Activated naive CD8-positive, alpha-beta T cell treated with anti-CD3 and anti-CD28 coated beads, Interleukin-2, amount 50 U/mL, for 16 hours (primary cell): ENCODE measurements around the gene ACOT4.
"Not testable (repeated sequence)": the region's sequence is repeated elsewhere in the genome, so short reads cannot be mapped to it uniquely, and the experiment has no call there.

ENCODE experiments used
- DNase-seq: peaks from one replicate; pipeline ENCODE4 v3.0.0-alpha.2; 2020; ENCODE audit warnings: low read depth, low spot score

Gene ACOT4

GRCh38 chr14:73577214-73577613, 14.5 kb upstream of the ACOT4 start:
- not testable (repeated sequence) for DNase-seq

GRCh38 chr14:73582102-73582979, 9.3 kb upstream of the ACOT4 start:
- not testable (repeated sequence) for DNase-seq

GRCh38 chr14:73588695-73589094, 3.0 kb upstream of the ACOT4 start:
- DNase-seq, result no peak

DNA sequence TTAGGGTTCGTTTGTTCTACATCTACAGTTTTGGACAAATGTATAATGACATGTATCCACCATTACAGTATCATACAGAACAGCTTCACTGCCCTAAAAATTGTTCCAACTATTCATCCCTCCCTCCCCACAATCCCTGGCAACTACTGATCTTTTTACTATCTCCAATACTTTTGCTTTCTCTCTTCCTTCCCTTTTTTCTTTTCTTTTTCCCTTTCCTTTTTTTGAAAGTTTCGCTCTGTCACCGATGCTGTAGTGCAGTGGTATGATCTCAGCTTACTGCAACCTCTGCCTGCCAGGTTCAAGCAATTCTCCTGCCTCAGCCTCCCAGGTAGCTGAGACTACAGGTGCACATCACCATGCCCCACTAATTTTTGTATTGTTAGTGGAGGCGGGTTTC, 2.6 kb upstream of the ACOT4 start:
- DNase-seq, result no peak

DNA sequence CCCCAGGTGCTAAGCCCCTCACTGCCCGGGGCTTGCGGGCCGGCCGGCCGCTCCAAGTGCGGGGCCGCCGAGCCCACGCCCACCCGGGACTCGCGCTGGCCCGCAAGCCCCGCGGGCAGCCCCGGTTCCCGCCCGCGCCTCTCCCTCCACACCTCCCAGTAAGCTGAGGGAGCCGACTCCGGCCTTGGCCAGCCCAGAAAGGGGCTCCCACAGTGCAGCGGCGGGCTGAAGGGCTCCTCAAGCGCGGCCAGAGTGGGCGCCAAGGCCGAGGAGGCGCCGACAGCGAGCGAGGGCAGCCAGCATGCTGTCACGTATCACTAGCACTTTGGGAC, 1.0 kb upstream of the ACOT4 start:
- DNase-seq, result not testable (repeated sequence)

DNA sequence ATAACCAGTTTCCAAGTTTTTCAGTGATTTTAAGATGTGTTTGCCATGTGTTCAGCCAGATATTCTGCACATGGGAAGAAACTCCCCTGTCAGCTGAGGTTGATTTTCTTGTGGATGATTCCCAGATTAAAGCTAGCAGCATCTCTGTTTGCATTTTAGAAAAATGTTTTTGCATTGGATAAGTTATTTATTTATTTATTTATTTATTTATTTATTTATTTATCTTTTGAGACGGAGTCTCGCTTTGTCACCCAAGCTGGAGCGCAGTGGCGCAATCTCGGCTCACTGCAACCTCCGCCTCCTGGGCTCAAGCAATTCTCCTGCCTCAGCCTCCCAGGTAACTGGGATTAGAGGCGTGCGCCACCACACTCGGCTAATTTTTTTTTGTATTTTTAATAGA, 2.8 kb downstream of the ACOT4 start:
- DNase-seq, result no peak

GRCh38 chr14:73599499-73599898, 7.8 kb downstream of the ACOT4 start:
- DNase-seq, result no peak

DNA sequence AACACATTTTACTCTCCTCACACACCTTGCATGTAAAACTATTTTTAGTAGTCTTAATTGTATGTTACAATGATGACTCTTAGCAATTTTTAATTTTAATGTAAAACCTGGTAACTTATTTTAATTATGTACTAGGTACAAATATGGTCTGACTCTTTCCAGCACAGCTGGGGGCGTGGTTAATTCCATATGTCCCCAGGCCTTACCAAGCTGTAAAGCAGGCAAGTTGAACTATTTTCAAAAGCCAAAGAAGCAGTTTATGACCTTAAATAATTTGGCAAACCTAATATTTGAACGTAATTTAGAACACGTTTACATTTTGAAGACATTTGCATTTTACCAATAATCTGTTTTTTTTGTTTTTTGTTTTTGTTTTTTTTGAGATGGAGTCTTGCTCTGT, 11.3 kb downstream of the ACOT4 start:
- DNase-seq, result no peak

GRCh38 chr14:73606271-73606670, 14.6 kb downstream of the ACOT4 start:
- DNase-seq, result no peak

GRCh38 chr14:73607241-73607640, 15.6 kb downstream of the ACOT4 start:
- no peak for DNase-seq

GRCh38 chr14:73610687-73611086, 19.0 kb downstream of the ACOT4 start:
- no peak for DNase-seq

DNA sequence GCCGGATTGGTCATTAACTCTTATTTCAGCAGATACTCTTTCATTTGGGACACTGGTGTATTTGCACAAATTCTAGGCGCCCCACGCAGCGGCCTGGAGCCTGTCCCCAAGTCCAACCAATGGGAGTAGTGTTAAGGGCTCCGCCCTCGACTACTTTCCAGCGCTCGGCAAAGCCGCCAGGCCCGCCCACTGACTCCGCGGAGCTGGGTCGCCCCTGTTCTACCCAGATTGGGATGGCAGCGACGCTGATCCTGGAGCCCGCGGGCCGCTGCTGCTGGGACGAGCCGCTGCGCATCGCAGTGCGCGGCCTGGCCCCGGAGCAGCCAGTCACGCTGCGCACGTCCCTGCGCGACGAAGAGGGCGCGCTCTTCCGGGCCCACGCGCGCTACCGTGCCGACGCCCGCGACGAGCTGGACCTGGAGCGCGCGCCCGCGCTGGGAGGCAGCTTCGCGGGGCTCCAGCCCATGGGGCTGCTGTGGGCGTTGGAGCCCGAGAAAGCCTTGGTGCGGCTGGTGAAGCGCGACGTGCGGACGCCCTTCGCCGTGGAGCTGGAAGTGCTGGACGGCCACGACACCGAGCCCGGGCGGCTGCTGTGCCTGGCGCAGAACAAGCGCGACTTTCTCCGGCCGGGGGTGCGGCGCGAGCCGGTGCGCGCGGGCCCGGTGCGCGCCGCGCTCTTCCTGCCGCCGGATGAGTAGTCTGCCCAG, 20.8 kb downstream of the ACOT4 start, which contains the start of gene ACOT6:
Gene ACOT6, plus strand, starts transcription at position 179 of the 707 bp plus-strand sequence. Its CDS starts 55 bp downstream, at position 234.
- DNase-seq, result peak; percentile 22

GRCh38 chr14:73613046-73613383, 21.3 kb downstream of the ACOT4 start:
- no peak for DNase-seq

DNA sequence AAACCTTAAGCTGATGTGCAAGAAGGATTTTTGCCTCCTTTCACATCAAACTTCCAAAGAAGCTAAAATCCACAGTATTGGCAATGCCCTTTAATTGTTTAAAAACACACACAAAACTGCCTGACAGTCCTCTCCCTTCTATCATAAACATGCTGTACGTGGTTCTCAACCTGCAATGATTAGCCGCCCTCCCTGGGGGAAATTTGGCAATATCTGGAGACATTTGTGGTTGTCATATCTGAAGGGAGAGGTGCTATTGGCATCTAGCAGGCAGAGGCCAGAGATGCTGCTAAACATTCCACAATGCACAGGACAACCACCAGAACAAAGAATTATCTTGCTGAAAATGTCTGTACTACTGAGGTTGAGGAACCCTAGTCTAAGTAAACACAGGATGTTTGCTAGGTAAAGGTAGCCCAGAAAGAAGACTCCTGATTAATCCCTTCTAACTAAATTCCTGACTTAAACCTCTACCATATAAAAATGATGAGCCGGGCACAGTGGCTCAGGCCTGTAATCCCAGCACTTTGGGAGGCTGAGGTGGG, 21.8 kb downstream of the ACOT4 start:
- DNase-seq, result no peak

GRCh38 chr14:73616831-73617230, 25.2 kb downstream of the ACOT4 start:
- DNase-seq, result no peak

- no peak for DNase-seq
These were observed 27.9 kb downstream of the ACOT4 start for GRCh38 chr14:73619524-73619923.

DNA sequence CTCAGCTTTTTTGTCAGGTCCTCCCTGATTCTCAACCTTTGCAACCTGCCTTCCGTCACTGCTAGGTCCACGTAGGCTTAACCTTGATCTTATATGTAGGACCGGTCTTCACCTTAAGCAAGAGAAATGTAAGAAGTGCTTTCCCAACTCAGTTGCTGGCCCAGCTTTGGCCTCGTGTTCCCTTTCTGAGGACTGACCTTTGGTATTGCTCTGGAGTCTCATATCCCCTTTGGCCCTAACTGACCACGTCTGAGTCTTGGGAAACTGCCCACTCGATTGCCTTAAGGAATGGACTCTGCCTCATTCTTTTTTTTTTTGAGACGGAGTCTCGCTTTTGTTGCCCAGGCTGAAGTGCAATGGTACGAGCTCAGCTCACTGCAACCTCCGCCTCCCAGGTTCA, 28.6 kb downstream of the ACOT4 start:
- no peak for DNase-seq

DNA sequence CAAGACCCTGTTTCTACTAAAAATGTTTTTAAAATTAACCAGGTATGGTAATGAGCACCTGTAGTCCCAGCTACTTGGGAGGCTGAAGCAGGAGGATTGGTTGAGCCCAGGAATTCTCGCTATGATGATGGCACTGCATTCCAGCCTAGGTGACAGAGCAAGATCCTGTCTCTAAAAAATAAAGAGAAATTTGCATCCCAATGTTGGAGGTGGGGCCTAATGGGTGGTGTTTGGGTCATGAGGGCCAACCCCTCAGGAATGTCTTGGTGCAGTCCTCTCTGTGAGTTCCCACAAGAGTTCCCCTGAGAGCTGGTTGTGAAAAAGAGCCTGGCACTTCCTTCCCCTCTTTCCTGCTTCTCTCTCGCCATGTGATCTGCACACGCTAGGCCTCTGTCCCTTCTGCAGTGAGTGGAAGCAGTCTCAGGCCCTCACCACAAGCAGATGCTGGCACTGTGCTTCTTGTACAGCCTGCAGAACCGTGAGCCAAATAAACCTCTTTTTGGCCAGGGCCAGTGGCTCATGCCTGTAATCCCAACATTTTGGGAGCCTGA, 31.9 kb downstream of the ACOT4 start:
- no peak for DNase-seq

- no peak for DNase-seq
These were observed 34.0 kb downstream of the ACOT4 start for GRCh38 chr14:73625706-73626105.

- no peak for DNase-seq
These were observed 35.5 kb downstream of the ACOT4 start for GRCh38 chr14:73627151-73627558.

DNA sequence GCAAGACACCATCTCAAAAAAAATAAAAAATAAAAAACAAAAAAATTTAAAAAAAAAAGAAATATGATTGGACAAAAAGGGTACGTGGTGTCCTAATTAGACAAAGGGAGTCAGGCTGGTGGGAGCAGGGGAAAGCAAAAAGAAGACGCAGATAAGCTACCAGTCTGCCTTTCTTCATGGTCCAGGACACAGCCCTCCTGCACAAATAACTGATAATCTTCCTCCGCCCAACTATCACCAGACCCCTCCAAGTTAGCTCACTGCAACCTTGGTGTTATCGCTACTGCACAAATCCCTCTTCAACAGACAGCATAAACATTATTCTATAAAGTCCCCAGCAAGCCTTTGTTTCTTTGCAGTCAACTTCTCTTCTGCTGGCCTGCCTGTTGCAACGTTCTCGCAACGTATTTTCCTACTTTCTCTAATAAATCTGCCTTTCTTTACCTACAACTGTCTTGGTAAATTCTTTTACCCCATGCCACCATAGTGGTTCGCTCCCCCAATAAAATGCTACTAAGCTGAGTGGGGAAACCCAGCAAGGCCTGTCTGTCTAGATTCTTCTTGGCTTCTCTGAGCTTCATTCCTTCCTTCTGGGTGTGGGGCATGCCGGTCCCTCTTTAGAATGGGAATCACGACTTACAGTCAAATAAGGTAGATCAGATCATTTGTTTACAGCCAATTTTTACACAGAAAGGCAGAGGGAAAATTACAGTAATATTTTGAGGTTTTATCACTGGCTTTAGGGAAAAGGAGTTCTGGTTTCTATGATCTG, 38.5 kb downstream of the ACOT4 start:
- DNase-seq, result no peak
